ENCODE measurements around the gene LANCL2. TPM values are rescaled to one million over a fixed set of nuclear protein-coding genes. Genes with fewer than 3 reads are reported as not detected.
"Not testable (repeated sequence)": the region's sequence is repeated elsewhere in the genome, so short reads cannot be mapped to it uniquely, and the experiment has no call there.

Gene LANCL2, protein sequence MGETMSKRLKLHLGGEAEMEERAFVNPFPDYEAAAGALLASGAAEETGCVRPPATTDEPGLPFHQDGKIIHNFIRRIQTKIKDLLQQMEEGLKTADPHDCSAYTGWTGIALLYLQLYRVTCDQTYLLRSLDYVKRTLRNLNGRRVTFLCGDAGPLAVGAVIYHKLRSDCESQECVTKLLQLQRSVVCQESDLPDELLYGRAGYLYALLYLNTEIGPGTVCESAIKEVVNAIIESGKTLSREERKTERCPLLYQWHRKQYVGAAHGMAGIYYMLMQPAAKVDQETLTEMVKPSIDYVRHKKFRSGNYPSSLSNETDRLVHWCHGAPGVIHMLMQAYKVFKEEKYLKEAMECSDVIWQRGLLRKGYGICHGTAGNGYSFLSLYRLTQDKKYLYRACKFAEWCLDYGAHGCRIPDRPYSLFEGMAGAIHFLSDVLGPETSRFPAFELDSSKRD
- 11.0 TPM for total RNA-seq

DNA sequence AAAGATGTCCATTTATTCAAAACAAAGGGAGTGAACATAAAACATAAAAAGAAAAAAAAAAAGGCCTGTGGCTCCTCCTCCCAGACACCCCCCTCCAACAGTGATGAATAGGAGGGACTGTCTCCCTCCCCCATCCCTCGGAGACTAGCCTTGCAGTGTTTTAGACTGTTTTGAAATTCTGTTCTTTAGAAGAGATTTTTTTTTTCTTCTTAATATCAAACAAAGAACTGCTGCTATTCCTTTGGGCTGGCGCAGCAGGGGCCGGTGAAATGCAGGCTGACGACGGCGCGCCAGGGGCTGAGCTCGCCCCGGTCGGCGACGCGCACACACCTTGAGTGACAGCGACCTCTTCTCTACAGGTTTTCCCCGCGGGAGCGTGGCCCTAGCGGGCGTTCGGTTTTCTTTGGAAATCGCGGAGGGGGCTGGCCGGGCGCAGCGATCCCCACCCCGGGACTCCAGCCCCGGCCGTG is at the start of gene LANCL2:
LANCL2 (plus strand) TSS at position 133 of the 470 bp plus-strand sequence. CDS start 689 bp downstream, outside the sequence.
- peak; percentile 34 for DNase-seq

DNA sequence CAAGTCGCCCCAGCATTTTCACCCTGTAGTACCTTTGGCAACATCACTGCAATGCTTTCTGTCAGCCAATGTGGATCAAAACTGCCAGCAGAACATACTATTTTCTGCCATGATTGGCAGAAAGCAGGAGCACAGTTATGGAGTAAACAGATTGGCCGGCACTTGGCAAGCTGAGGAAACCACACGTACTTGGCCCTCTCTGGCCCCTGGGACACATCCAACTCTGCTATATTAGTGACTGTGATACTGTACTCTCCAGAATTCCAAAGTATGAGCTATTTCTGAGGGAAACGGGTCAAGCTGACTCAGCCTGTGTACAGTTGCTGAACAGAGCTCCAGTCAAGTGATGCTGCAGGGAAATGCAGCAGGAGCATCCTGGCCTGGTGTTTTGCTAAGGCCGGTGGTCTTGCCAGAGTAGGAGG is 39.8 kb upstream of the LANCL2 start:
- DNase-seq: no peak

DNA sequence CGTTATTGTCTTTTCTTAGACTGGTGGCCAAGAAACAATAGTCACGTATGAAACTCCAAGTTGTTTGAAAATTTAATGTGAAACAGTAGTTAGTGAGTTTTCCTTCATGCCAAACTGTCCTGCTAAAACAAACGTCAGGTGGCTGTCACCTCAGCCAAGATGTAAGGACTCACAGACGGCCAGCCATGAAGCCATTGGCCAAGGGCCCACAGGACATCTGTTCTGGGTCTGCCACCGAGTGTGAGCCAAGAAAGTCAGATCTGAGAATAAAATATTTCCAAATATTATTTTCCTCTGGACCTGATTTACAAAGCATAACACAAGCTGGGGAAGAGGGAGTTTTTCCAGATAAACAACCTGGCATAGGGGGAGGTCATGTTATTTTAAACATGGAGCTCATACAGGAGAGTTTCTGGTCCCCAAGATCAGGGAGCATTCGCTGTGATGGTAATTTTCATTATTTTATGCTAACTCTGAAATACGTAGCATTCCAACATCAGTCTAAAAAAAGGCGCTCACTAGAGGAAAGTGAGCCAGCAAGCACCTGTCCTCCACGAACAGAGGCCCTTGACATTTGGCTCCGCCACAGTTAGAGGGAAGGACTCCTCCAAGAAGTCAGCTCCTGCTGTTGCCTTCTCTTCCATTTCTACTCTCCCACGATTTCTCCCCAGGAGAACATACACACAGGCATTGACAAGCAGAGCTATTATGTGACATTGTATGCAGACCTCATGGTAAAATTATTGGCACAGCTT is 38.9 kb upstream of the LANCL2 start:
- no peak for DNase-seq

DNA sequence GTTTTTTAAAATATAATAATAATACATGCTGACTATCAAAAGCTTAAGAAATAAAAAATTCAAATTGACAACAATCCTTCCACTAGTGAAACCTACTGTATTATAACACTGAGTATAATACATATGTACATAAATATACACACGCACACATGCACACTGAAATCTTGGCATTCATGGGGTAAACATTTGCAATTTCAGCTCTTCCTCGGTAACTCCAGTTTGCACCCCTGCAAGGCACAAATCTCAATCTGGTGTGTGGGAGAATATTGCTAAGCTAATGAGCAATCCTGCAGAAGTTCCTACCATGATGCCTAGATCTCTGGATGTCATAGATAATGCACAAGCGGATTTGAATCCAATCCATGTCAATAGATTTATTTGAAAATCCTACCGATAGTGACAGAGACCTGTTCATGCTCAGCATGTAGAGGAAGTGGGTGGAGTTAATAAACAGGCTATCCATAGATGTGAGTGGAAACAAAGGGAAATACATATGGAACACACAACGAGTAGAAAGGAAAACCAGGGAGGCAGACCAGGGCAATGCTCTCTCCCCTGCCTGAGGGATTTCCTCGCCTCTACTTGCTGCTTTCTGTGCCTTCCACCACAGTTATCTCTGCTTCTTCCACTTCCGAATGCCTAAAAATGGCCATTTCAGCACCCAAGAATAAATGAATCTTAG is 38.1 kb upstream of the LANCL2 start:
- DNase-seq: no peak

DNA sequence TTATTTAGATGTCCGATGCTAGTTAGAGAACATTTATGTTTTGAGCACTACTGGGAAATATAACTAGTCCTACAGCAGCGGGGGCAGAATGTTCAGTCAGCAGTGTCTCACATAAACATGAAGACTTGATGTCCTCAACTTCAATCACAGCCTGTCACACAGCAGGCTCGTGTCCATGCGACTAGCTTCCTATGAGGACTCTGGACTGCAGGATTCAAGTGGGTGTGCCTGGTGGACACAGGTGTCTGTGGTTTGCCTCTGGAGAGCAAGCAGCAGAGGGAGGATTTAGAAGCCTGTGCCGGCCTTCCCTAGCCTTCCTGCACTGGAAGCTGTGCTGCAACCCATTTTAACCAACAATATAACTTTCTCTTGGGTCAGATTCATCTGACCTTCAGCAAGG is 30.0 kb upstream of the LANCL2 start:
- no peak for DNase-seq

DNA sequence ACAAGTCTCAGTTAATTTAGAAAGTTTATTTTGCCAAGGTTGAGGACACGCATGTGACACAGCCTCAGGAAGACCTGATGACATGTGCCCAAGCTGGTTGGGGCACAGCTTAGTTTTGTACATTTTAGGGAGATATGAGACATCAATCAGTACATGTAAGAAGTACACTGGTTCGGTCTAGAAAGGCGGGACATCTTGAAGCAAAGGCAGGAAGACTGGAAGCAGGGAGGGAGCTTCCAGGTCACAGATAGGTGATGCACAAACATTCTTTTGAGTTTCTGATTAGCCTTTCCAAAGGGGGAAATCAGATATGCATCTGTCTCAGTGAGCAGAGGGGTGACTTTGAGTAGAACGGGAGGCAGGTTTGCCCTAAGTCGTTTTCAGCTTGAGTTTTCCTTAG is 29.4 kb upstream of the LANCL2 start:
- DNase-seq: no peak

DNA sequence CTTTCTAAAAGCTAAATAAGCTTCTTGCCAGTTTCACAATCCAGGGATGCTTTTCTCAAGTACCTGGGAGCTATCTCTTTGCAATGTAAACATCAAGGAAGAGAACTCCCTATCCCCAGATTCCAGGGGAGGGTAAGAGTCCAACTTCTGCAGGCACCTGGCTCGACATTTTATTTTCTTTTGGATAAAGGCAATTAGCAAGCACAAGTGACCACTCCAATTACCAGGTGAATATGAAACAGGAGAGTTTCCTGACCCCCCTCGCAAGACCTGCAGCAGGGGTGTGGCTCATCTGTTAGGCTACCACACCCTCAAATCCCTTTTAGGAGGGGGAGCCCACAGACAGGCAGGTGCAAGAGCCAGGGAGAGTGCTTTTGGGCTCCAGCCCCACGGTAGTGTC is 28.6 kb upstream of the LANCL2 start:
- no peak for DNase-seq

DNA sequence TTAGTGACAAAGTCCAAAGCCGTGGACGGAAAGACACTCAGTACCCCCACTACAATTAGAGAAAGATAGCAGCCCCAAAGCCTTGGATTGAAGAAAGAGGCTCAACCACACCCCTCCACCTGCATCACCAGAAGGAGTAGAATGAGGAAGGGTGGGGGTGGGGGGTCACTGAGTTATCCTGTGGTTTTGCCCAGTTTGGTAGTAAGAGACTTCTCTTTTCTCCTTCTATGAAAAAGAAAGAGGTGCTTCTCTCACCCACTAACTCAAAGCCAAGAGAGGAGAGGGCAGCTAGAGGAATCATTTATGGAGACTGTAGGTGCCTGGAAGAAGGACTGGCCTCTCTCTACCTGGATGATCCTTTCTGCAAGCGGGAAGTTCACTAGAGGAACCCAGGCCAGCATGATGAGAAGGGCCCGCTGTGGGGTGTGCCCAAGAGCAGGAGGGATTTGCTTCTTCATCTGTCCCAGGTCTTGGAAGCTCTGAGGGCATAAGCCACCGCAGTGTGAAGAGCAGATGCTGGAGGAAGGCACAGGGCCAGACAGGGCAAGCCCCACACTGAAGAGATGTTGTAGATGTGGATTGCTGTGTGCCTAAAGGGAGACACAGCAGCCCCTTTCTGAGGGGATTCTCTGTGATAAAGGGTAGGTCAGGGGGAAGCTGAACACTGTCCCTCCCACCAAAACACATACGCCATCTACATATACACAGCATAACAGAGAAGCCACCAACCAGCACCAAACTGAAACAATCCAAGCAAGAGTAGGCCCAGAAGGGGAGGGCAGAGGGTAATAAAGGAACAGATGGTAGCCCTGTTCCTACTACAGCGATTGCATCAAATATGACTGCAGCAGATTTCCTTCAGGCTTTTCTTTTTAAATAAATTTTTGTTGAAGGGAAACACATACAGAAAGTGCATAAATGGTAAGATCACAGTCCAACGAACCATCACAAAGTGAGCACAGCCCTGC is 25.8 kb upstream of the LANCL2 start:
- DNase-seq: no peak

DNA sequence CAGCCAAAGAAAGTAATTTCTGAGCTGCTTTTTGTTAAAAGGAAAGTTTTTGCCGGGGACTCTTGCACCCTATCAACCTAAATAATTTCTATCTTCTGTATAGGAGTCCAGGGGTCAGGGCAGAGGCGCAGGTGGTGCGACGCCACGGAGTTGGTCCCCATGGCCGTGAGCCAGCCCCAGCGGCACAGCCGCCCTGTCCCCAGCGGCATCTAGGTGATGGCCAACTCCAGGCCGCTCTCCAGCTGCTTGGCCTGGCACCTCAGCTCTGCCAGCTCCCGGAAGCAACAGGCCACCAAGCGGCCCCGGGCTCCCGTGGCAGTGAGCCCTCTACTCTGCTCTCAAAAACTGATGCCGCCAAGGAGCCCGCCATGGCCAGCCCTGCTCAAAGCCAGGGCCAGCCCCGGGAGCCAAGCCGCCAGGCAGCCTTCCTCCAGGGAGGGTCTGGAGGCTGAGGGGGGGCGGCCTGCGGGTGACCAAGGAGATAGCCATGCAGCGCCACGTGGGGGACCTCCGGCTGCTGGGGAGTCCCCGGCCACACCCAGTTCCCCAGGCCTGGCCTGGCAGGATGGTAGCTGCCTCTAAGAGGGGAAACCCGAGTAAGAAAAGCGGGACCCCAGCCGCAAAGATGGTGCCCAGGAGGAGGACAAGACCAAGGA is 22.8 kb upstream of the LANCL2 start:
- no peak for DNase-seq

DNA sequence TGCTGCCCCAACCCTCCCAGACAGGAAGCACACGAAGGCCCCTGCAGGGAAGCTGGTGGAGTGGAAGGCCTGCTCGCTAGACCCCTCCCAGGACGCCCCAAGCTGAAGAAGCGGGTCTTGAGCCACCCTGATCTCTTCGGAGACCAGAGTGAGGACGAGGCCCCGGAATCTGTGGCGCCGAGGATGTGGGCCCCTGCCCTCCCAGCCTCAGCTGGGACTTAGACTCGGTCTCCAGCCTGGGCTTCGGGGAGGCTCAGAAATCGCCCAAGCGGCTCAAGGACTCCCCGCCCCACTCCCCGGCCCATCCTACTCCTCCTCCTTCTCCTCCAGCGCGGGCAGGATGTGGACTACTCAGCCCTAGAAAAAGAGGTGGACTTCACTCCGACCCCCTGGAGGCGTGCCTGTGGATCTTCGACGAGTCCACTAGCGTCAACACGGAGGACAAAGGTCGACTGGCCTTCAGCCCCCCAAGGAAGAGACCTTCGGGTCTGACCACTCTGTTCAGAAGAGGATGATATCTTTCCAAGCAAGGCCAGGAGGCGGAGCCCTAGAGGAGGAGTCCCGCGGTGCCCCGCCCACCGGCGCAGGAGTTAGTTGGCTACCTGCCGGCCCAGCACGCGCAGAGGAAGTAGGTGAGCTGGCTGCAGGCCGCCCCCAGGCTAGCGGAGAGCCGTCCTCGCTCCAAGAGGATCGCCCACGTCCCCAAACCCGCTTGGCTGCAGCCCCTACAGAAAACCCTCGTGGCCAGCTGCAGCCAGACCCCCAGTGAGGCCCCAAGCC is 21.9 kb upstream of the LANCL2 start:
- no peak for DNase-seq

DNA sequence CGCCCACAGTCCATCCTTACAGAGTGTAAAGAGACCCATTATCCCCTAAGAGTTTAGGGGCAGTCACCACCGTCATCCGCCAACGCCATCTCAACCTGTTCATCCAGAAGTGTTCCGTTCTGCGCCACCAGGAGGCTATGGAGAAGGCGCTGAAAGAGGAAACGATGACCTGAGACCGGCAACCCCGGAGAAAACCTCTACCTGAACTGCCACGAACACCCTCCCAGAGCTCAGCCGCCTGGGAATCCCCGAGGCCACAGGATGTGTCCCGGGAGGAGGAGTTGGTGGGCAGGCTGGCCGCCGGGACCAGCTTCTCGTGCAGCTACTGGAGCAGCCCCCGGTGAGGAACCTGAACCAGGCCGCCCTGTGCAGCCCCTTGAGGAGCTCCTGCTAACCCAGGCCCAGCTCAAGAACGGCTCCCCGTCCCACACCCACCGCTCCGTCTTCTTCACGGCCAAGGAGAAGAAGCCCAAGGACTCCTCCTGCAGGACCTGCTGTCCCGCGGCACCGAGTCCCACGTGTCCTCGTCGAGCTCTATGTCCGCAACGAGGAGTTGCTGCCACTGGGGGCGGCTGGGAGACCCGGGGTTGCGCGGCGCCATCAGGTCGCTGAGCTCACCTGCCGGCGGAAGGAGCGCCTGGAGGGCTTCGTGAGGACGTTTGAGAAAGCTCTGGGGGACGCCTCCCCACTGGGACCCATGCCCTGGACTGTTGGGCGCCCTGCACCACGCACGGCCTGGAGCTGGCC is 21.1 kb upstream of the LANCL2 start:
- no peak for DNase-seq

DNA sequence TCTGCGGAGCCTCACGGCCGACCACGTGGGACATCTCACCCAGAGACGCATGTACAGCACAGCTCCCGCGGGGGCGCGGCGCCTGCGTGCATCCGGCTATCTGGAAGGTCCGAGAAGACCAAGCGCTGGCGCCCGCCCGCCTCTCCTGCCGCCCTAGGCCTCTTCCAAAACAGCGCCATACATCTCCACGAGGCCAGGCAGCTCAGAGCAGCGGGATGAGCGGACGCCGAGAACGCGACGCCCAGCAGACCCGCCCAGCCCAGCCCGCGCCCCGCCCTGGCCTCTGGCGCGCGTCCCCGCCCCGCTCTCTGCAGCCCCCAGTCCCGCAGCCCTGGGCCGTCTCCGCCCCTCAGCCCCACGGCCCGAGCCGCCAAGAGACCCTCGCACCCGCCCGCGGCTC is 20.3 kb upstream of the LANCL2 start:
- no peak for DNase-seq

DNA sequence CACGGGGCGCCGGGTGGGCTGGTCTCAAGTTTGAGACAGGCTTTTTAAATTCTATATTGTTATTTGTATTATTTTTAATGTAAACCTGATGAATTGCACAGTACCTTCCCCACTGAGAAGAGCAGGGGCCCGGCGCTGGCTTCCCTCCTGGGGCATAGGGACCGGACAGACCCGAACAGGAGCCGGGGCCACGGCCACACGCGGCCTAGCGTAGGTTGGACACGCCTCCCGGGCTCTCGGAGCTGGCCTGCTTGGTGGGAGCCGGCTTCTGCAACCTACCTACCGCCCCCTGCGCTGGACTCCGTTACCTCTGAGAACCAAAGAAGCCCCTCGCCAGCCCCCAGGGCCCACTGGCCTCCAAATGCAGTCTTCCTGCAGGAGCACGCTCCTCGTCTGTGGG is 19.8 kb upstream of the LANCL2 start:
- DNase-seq: no peak

DNA sequence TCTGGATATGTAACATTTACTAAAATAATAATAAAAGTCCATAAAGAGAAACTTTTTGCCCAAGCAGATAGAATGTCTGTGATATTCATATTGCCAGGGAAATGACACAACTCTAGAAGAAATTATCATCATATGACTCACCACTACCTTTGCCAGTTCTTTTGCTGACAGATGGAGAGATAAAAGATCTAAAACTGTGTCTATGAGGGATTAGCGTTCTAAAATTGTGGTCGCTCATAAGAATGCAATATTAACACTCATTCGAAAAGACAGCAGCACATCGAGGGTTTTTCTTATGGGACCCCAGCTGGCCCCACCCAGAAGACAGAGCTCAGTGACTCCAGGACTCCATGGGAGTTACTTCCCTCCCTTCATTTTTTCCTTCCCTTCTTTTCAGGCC is 16.6 kb upstream of the LANCL2 start:
- no peak for DNase-seq

DNA sequence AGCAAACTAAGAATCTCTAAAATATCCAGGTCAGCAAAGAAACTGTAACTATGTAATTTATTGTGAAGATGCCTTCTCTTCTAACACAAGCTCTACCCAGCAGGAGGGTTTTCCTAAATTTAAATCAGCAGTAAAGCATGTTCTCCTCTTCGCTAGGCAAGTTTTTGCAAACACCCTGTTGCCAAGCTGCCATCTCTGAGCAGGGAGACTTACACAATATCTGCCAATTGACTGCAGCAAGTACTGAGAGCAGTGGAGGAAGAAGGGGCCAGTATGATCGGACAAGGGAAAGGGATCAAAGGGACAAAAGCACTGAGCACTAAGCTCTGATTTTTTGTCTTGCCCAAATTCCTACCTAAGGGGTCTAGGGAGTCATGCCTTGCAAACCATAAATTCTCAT is 16.0 kb upstream of the LANCL2 start:
- DNase-seq: no peak

DNA sequence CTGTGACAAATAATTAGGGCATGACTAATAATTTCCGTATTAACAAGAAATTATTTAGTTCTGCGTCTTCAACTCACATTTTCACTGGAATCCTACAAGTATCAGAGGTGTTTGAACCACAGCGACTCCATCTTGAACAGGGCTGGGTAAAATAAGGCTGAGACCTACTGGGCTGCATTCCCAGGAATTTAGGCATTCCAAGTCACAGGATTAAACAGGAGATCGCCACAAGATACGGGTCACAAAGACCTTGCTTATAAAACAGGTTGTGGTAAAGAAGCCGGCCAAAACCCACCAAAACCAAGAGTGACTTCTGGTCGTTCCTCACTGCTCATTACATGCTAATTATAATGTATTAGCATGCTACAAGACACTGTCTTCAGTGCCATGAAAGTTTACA is 14.9 kb upstream of the LANCL2 start:
- no peak for DNase-seq

DNA sequence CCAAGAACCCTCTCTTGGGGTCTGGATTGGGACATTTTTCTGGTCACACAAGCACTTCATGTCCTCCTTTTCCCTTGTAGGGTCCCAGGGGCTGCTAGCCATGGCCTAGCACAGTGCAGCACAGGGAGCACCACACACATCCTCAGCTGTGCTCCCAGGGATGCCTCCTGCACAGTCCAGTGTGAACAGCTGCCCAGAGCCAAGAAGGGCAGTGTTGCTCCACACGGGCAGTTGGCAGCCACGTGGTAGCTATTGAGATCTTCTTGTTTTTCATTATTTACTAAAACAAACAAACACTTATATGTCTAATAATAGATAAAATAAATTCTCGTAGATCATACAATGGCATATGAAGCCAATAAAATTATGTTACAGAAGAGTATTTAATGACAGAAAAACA is 13.9 kb upstream of the LANCL2 start:
- DNase-seq: no peak

DNA sequence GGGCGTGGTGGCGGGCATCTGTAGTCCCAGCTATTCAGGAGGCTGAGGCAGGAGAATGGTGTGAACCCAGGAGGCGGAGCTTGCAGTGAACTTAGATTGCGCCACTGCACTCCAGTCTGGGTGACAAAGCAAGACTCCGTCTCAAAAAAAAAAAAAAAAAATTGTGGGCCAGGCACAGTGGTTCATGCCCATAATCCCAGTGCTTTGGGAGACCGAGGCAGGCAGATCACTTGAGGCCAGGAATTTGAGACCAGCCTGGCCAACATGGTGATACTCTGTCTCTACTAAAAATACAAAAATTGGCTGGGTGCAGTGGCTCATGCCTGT is 12.2 kb upstream of the LANCL2 start:
- not testable (repeated sequence) for DNase-seq

DNA sequence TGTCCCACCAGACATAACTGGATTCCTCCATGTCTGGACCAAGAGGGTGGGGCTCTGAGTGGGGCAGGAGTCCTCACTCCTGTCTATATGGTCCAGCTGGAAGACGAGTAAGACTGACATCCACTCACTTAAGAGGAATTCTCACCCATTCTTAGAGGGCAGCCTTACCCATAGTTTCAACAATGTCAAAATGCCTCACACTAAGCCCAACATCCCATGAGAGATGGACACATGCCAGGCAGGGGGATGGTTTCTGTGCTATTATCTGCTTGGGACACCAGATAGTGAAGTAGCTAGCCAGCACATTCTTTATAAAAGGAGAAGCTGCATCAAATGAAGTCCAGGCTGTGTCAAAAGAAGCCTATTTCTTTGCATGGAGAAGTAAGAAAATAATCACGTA is 4.7 kb upstream of the LANCL2 start:
- no peak for DNase-seq

DNA sequence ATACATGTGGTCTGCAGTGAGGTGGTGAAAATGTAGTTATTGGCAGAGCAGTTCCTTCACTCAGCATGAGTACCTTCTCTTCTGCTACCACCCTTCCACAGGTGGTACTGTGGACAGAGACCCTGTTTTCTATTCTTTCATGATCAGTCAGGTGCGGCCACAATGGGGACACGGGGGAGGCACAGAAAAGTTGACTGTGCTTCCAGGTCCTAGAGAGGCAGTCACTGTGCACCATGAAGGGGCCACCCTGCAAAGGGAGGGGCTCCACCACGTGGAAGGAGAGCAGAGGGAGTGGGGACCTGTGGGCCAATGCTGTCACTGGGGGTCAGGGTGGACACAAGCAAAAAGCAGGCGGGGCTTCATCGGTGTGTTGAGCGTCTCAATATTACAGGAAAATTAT is 3.6 kb upstream of the LANCL2 start:
- no peak for DNase-seq

Measured in skin of body (tissue), 2 donors.